ENCODE results near the gene CCDC88A. TPM values are rescaled to one million over a fixed set of nuclear protein-coding genes. Genes with fewer than 3 reads are reported as not detected.
A peak's percentile ranks its signal among the peaks of the same experiment; 100 is the strongest.

Gene CCDC88A
- total RNA-seq, 2 experiments from 2014 or later, result 14.0 to 14.4 TPM

GRCh38 chr2:55437515-55438390 lies 18.1 kb upstream of the CCDC88A start:
- no peak overlapping the region for H3K4me3 Mint-ChIP-seq
- H3K36me3 Mint-ChIP-seq, result no peaks in the 10 kb centered on the region
- H3K9me3 Mint-ChIP-seq, result no peaks in the 10 kb centered on the region
- no peaks in the 10 kb centered on the region for H3K4me1 Mint-ChIP-seq
- no peak overlapping the region for H3K27ac Mint-ChIP-seq
- DNase-seq, result no peak
- H3K27me3 Mint-ChIP-seq, result no peaks in the 10 kb centered on the region

DNA sequence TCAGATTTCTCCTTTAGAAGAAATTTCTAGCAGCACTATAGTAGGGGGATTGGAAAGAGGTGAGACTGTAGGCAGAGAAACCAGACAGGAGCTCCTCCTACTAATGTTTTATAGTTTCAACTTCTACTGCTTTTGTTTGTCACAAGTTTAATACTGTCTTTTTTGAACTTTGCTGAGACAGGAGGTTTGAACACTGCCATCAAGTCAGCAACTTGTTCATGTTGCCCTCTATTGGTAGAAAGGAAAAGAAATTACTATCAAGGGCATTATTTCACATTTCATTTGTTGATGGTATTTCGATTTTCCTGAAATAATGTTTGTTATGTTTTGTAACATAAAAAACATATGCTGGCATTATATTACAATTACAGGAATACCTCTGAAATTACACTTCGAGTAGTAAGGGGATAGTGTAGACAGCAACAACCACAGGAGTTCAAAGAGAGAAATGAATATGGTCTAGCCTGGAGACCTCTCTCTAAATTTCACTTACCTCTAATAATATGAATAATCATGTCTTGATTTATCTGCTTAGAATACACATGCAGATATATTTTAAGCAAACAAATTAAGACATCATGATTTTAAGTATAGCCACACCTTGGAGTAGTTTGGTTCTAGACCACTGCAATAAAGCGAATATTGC lies 12.4 kb upstream of the CCDC88A start:
- Mint-ChIP-seq H3K27ac (no peak overlapping the region), H3K4me3 (no peak overlapping the region), H3K36me3 (no peaks in the 10 kb centered on the region), H3K27me3 (no peaks in the 10 kb centered on the region), H3K4me1 (peaks cover 9% of the 10 kb centered on the region), H3K9me3 (no peaks in the 10 kb centered on the region)
- DNase-seq, result no peak

DNA sequence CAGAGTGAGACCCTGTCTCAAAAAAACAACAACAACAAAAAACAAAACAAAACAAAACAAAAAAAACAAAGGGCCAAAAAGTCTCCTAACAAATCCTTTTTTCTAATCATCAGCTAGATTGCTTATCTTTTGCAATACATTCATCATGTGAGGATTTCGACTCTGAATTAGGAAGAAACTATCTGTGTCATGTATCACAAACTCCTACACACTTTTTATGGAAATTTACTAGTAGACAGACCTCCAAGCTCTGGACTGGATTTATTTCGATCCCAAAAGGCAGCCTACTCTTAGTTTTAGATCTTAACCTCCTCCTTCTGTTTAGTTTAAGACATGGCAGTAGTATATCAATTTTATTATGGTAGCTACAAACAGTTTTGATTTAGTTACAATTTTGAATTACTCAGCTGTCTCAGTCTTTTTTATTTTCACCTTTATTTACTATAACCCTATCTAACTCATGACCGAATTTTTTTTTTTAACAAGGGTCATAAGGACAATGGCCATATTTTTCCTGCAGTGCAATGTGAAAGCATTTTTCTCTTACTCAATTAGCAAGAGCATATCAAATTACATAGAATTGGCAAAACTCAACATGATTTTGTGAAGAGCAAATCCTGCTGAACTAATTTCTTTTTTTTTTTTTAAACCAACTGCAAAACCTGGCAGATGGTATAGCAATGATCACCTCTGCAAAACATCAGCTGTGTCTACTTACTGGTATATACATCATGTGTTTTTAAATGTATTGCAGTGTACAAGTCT lies 10.7 kb upstream of the CCDC88A start:
- H3K4me3 Mint-ChIP-seq, result no peak overlapping the region
- no peaks in the 10 kb centered on the region for H3K27me3 Mint-ChIP-seq
- H3K27ac Mint-ChIP-seq, result no peak overlapping the region
- DNase-seq, result no peak
- H3K9me3 Mint-ChIP-seq, result no peaks in the 10 kb centered on the region
- peaks cover 9% of the 10 kb centered on the region for H3K4me1 Mint-ChIP-seq
- no peaks in the 10 kb centered on the region for H3K36me3 Mint-ChIP-seq

DNA sequence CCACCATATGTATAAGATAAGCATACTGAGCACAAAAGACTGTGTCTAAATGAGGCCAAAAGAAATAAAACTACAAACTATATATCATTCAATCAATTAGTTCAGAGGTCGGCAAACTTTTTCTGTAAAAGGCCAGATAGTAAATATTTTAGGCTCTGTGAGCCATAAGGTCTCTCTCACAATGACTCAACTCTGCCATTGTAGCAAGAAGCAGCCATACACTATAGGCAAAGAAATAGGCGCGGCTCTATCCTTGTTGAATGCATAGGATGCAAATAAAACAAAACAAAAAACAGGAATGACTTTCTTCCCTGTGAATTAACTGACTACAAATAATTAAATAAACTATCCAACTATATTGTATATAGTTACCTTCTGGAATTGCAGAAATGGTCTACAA lies 8.6 kb upstream of the CCDC88A start:
- Mint-ChIP-seq H3K36me3 (no peaks in the 10 kb centered on the region), H3K9me3 (no peaks in the 10 kb centered on the region), H3K4me1 (peaks cover 9% of the 10 kb centered on the region), H3K4me3 (no peak overlapping the region), H3K27me3 (no peaks in the 10 kb centered on the region), H3K27ac (no peak overlapping the region)
- DNase-seq, result no peak

- peaks cover 7% of the 10 kb centered on the region for H3K27me3 Mint-ChIP-seq
- no peak overlapping the region for H3K4me3 Mint-ChIP-seq
- no peak overlapping the region for H3K27ac Mint-ChIP-seq
- no peaks in the 10 kb centered on the region for H3K36me3 Mint-ChIP-seq
- H3K4me1 Mint-ChIP-seq, result peaks cover 8% of the 10 kb centered on the region
- no peak for DNase-seq
- no peaks in the 10 kb centered on the region for H3K9me3 Mint-ChIP-seq
These were observed 5.8 kb upstream of the CCDC88A start for GRCh38 chr2:55425431-55425831.

DNA sequence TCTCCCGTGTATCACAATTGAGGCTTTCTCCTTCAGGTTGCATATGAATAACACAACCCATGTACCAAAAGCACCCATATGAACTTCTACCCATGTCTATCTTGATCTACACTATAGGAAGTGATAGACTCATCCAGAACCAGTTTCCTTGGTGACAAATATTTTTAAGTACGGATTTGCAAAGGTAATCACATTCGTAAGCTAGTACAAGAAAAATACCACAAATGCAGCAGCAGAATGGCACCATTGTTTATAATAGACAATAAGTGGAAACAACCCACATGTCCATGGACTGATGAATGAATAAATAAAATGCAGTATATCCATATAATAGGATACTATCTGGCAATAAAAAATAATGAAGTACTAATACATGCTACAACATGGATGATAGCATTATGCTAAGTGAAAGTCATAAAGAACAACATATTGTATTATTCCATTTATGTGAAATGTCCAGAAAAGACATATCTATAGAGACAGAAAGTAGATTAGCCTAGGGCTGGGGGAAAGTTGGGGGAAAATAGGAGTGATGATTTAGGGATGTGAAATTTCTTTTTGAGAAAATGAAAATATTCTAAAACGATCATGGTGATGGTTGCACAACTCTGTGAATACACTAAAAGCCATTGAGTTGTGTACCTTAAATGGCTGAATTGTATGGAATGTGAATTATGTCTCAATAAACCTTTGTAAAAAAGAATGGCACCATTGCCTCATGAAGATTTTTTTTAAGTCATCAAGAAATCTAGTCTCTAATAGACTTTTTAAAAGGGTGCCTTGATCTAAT lies 3.4 kb upstream of the CCDC88A start:
- no peak for DNase-seq
- Mint-ChIP-seq H3K27ac (no peak overlapping the region), H3K4me3 (no peak overlapping the region), H3K36me3 (no peaks in the 10 kb centered on the region), H3K9me3 (no peaks in the 10 kb centered on the region), H3K27me3 (peaks cover 12% of the 10 kb centered on the region), H3K4me1 (peaks cover 23% of the 10 kb centered on the region)

GRCh38 chr2:55421326-55421725 lies 1.7 kb upstream of the CCDC88A start:
- Mint-ChIP-seq H3K27me3 (peaks cover 17% of the 10 kb centered on the region), H3K4me3 (peak overlapping the region; percentile 30), H3K4me1 (peaks cover 32% of the 10 kb centered on the region)

DNA sequence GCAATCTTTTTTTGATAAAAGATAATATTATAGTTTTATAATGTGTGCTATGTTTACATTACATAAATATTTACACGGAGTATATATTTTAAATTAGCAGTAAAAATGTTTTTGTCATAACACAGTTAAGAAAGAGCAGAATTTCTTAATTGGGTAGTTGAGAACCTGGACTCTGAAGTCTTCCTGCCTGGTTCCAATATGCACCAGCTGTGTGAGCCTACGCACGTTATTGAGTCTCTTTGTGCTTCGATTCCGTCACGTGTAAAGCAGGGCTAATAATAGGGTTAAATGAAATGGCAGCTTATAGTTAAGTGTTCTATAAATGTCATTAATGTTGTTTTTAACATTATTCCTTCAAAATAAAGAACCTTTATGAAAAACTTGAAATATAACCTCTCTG lies 1.2 kb upstream of the CCDC88A start:
- no peak for DNase-seq
- Mint-ChIP-seq H3K9me3 (no peaks in the 10 kb centered on the region), H3K4me1 (peaks cover 33% of the 10 kb centered on the region), H3K36me3 (no peaks in the 10 kb centered on the region), H3K27ac (no peak overlapping the region), H3K27me3 (peaks cover 17% of the 10 kb centered on the region), H3K4me3 (peak overlapping the region; percentile 30)

More at GRCh38 chr2:55421326-55421725, 1.7 kb upstream of the CCDC88A start:
- Mint-ChIP-seq H3K9me3 (no peaks in the 10 kb centered on the region), H3K27ac (no peak overlapping the region), H3K36me3 (no peaks in the 10 kb centered on the region)
- DNase-seq, result no peak

- peak overlapping the region; percentile 21 for H3K27ac Mint-ChIP-seq
- H3K9me3 Mint-ChIP-seq, result no peaks in the 10 kb centered on the region
- peaks cover 17% of the 10 kb centered on the region for H3K27me3 Mint-ChIP-seq
- DNase-seq, result no peak
- H3K4me1 Mint-ChIP-seq, result peaks cover 34% of the 10 kb centered on the region
- peak overlapping the region; percentile 88 for H3K4me3 Mint-ChIP-seq
- no peaks in the 10 kb centered on the region for H3K36me3 Mint-ChIP-seq
These were observed 726 bp upstream of the CCDC88A start for GRCh38 chr2:55420439-55420725.

- Mint-ChIP-seq H3K36me3 (no peaks in the 10 kb centered on the region), H3K4me1 (peaks cover 34% of the 10 kb centered on the region), H3K4me3 (peak overlapping the region; percentile 88), H3K27ac (peak overlapping the region; percentile 75), H3K9me3 (no peaks in the 10 kb centered on the region), H3K27me3 (peaks cover 17% of the 10 kb centered on the region)
- DNase-seq, result peak; percentile 16
These were observed 400 bp downstream of the CCDC88A start for GRCh38 chr2:55419233-55419678.

- Mint-ChIP-seq H3K9me3 (no peaks in the 10 kb centered on the region), H3K27ac (peak overlapping the region; percentile 75), H3K36me3 (no peaks in the 10 kb centered on the region), H3K4me3 (peak overlapping the region; percentile 88), H3K27me3 (peaks cover 17% of the 10 kb centered on the region), H3K4me1 (peaks cover 34% of the 10 kb centered on the region)
- DNase-seq, result no peak
These were observed 984 bp downstream of the CCDC88A start for GRCh38 chr2:55418512-55419232.

GRCh38 chr2:55418072-55418471 lies 1.6 kb downstream of the CCDC88A start:
- Mint-ChIP-seq H3K9me3 (no peaks in the 10 kb centered on the region), H3K4me3 (peak overlapping the region; percentile 88), H3K4me1 (peaks cover 34% of the 10 kb centered on the region), H3K27ac (no peak overlapping the region), H3K36me3 (peaks cover under 1% of the 10 kb centered on the region), H3K27me3 (peaks cover 15% of the 10 kb centered on the region)
- DNase-seq, result no peak

- peaks cover 34% of the 10 kb centered on the region for H3K4me1 Mint-ChIP-seq
These were observed 2.7 kb downstream of the CCDC88A start for GRCh38 chr2:55416786-55417568.

More at GRCh38 chr2:55416786-55417568, 2.7 kb downstream of the CCDC88A start:
- Mint-ChIP-seq H3K36me3 (peaks cover 1% of the 10 kb centered on the region), H3K27ac (no peak overlapping the region), H3K4me3 (no peak overlapping the region), H3K27me3 (peaks cover 10% of the 10 kb centered on the region), H3K9me3 (no peaks in the 10 kb centered on the region)
- no peak for DNase-seq

All from activated naive CD8-positive, alpha-beta T cell treated with anti-CD3 and anti-CD28 coated beads for 36 hours (primary cell).